Liver (tissue), 9 donors: Measurements from ENCODE around the gene MFAP2. TPM values are rescaled to one million over a fixed set of nuclear protein-coding genes. Genes with fewer than 3 reads are reported as not detected.
"Not testable (repeated sequence)": the region's sequence is repeated elsewhere in the genome, so short reads cannot be mapped to it uniquely, and the experiment has no call there.

Experiments
- DNase-seq: peaks from one replicate; pipeline ENCODE4 v3.0.0-alpha.2; 2017; ENCODE audit warnings: low spot score
- H3K27ac ChIP-seq, 2 donors: one replicate each; pipeline ENCODE4 v1.7.0; 2013; ENCODE audit warnings: inconsistent platforms in 2 of 2, low read length in 2 of 2, control low read depth in 1 of 2, low read depth in 1 of 2, mild to moderate bottlenecking in 1 of 2
- H3K27me3 ChIP-seq, 4 donors: one replicate each; pipeline versions ENCODE4 v1.6.1 to v1.7.0; 2013; ENCODE audit warnings: low read length in 3 of 4, inconsistent platforms in 1 of 4, mild to moderate bottlenecking in 1 of 4, moderate library complexity in 1 of 4; ENCODE audit not compliant: control insufficient read depth in 4 of 4, insufficient read depth in 4 of 4
- H3K36me3 ChIP-seq, 4 donors: one replicate each; pipeline versions ENCODE4 v1.6.1 to v1.7.0; 2013; ENCODE audit warnings: low read length in 3 of 4, mild to moderate bottlenecking in 3 of 4, low read depth in 1 of 4, moderate library complexity in 1 of 4; ENCODE audit not compliant: control insufficient read depth in 4 of 4, insufficient read depth in 3 of 4
- H3K4me1 ChIP-seq, 4 donors: one replicate each; pipeline versions ENCODE4 v1.6.1 to v1.7.0; 2013; ENCODE audit warnings: low read length in 3 of 4, mild to moderate bottlenecking in 3 of 4, moderate library complexity in 1 of 4; ENCODE audit not compliant: control insufficient read depth in 4 of 4, insufficient read depth in 4 of 4
- H3K4me3 ChIP-seq, 3 donors: one replicate each; pipeline versions ENCODE4 v1.6.1 to v1.7.0; 2013; ENCODE audit warnings: low read length in 3 of 3, control low read depth in 1 of 3, low read depth in 1 of 3, mild to moderate bottlenecking in 1 of 3
- H3K9ac ChIP-seq, 2 donors: one replicate each; pipeline ENCODE4 v1.7.0; 2013; ENCODE audit warnings: low read length in 2 of 2, mild to moderate bottlenecking in 2 of 2, moderate library complexity in 2 of 2, control low read depth in 1 of 2, low read depth in 1 of 2
- H3K9me3 ChIP-seq, 4 donors: one replicate each; pipeline versions ENCODE4 v1.6.1 to v1.7.0; 2013; ENCODE audit warnings: low read length in 3 of 4; ENCODE audit not compliant: control insufficient read depth in 4 of 4
- FOXA1 ChIP-seq: IDR thresholded peaks from 2 replicates; pipeline ENCODE4 v1.6.1; 2016; ENCODE audit warnings: antibody characterized with exemption
- GABPA ChIP-seq, 2 donors: IDR thresholded peaks in 1 of 2; conservative IDR thresholded peaks in 1 of 2; 2 replicates each; pipeline ENCODE4 v1.6.1; 2016; ENCODE audit warnings: antibody characterized with exemption in 2 of 2, mild to moderate bottlenecking in 1 of 2, moderate library complexity in 1 of 2
- HNF4A ChIP-seq, 2 donors: conservative IDR thresholded peaks; 2 replicates each; pipeline ENCODE4 v1.6.1; 2016; ENCODE audit warnings: antibody characterized with exemption in 2 of 2, mild to moderate bottlenecking in 2 of 2
- HNF4G ChIP-seq: IDR thresholded peaks from 2 replicates; pipeline ENCODE4 v1.6.1; 2016; ENCODE audit warnings: antibody characterized with exemption
- JUND ChIP-seq, 2 donors: IDR thresholded peaks; 2 replicates each; pipeline ENCODE4 v1.6.1; 2016; ENCODE audit warnings: antibody characterized with exemption in 2 of 2
- NR2F2 ChIP-seq: IDR thresholded peaks from 2 replicates; pipeline ENCODE4 v1.6.1; 2016; ENCODE audit warnings: antibody characterized with exemption
- RXRA ChIP-seq, 2 donors: IDR thresholded peaks; 2 replicates each; pipeline ENCODE4 v1.6.1; 2017 to 2018; ENCODE audit warnings: antibody characterized with exemption in 2 of 2, mild to moderate bottlenecking in 1 of 2
- TAF1 ChIP-seq: conservative IDR thresholded peaks from 2 replicates; pipeline ENCODE4 v1.6.1; 2016; ENCODE audit warnings: antibody characterized with exemption, mild to moderate bottlenecking
- WGBS: extraction: QIAGEN DNeasy Blood & Tissue Kit; methylation state at CpG from one replicate; pipeline ENCODE4 v1.1.7; 2013; 5-methylcytosine and 5-hydroxymethylcytosine counted together
- polyA plus RNA-seq, 2 donors: library from polyadenylated mRNA; stranded (reverse) in 1 of 2; unstranded in 1 of 2; fragments of 200-250 nt in 1 of 2; fragments of >200 nt in 1 of 2; fragmentation: Nextera tagmentation in 1 of 2; extraction: Ambion mirVana in 1 of 2; gene quantifications; one replicate each; pipeline versions ENCODE4 v1.2.1 to v1.2.3, GENCODE V29; 2013 to 2015
- total RNA-seq, 2 donors: library from RNA; depleted of rRNA; stranded (reverse); fragments of >200 nt; gene quantifications; one replicate each; pipeline ENCODE4 v1.2.3, GENCODE V29; 2014
- TF ChIP-seq, protein P1 (sequence below): fragments of 150-350 bp; IDR thresholded peaks from 2 replicates; pipeline ENCODE4 v1.5.1; 2017; ENCODE audit warnings: improper control_type of control experiment, low read depth, low read length; ENCODE audit not compliant: missing input control
- TF ChIP-seq, protein P2 (sequence below): IDR thresholded peaks from 2 replicates; pipeline ENCODE4 v1.6.1; 2016; ENCODE audit warnings: antibody characterized with exemption
- TF ChIP-seq, protein P3 (sequence below): IDR thresholded peaks from 2 replicates; pipeline ENCODE4 v1.6.1; 2016; ENCODE audit warnings: antibody characterized with exemption
- donor health status: healthy.
- donor health status: healthy.
- donor health status: healthy.
- donor health status: healthy.
- donor health status: healthy.

The MFAP2 gene
- total and polyA plus RNA-seq, 4 donors, result 0.25 to 1.4 (median 0.74) TPM

GRCh38 chr1:16945512-16945911, 34.9 kb downstream of the MFAP2 start:
- H3K9ac ChIP-seq, H3K4me3 ChIP-seq, H3K27ac ChIP-seq, H3K36me3 ChIP-seq, H3K9me3 ChIP-seq, DNase-seq, H3K27me3 ChIP-seq: not testable (repeated sequence)
- 94% methylated on average over 9 of the region's 9 CpGs for WGBS
- peaks cover 1 to 13% (median 8%) of the 10 kb centered on the region in 4 donors for H3K4me1 ChIP-seq

DNA sequence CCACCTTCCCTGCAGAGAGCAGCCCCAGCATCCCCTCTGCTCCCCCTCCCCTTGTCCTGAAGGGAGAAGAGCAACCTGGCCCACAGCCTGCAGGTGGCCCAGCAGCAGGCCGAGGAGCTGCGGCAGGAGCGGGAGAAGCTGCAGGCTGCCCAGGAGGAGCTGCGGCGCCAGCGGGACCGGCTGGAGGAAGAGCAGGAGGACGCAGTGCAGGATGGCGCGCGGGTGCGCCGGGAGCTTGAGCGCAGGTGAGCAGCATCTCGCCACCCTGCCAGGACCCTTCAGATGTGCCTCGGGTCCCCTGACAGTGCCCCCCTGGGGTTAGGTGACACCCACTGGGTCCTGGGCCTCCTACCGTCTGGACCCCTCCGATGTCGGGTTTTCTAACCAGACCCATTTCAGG, 36.4 kb downstream of the MFAP2 start:
- H3K4me1 ChIP-seq, result peaks cover under 1 to 7% (median 3%) of the 10 kb centered on the region in 4 donors
- no peak overlapping the region for H3K9ac ChIP-seq
- H3K36me3 ChIP-seq, result no peaks in the 10 kb centered on the region
- no peaks in the 10 kb centered on the region for H3K27me3 ChIP-seq
- H3K9me3 ChIP-seq, result no peaks in the 10 kb centered on the region
- no peak for DNase-seq
- WGBS, result 96% methylated on average over 19 of the region's 19 CpGs
- TF ChIP-seq RXRA (IDR thresholded peaks at IDR 0.05) (no peak), NR2F2 (no peak), HNF4G (no peak), JUND (IDR thresholded peaks at IDR 0.05) (no peak), HNF4A (conservative IDR thresholded peaks at IDR 0.05) (no peak), GABPA (IDR thresholded peaks at IDR 0.05 in 1 of 2, conservative IDR thresholded peaks at IDR 0.05 in 1 of 2) (no peak), FOXA1 (no peak), TAF1 (no peak)
- TF ChIP-seq, protein P1, sequence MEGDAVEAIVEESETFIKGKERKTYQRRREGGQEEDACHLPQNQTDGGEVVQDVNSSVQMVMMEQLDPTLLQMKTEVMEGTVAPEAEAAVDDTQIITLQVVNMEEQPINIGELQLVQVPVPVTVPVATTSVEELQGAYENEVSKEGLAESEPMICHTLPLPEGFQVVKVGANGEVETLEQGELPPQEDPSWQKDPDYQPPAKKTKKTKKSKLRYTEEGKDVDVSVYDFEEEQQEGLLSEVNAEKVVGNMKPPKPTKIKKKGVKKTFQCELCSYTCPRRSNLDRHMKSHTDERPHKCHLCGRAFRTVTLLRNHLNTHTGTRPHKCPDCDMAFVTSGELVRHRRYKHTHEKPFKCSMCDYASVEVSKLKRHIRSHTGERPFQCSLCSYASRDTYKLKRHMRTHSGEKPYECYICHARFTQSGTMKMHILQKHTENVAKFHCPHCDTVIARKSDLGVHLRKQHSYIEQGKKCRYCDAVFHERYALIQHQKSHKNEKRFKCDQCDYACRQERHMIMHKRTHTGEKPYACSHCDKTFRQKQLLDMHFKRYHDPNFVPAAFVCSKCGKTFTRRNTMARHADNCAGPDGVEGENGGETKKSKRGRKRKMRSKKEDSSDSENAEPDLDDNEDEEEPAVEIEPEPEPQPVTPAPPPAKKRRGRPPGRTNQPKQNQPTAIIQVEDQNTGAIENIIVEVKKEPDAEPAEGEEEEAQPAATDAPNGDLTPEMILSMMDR, result no peak
- TF ChIP-seq, protein P2, sequence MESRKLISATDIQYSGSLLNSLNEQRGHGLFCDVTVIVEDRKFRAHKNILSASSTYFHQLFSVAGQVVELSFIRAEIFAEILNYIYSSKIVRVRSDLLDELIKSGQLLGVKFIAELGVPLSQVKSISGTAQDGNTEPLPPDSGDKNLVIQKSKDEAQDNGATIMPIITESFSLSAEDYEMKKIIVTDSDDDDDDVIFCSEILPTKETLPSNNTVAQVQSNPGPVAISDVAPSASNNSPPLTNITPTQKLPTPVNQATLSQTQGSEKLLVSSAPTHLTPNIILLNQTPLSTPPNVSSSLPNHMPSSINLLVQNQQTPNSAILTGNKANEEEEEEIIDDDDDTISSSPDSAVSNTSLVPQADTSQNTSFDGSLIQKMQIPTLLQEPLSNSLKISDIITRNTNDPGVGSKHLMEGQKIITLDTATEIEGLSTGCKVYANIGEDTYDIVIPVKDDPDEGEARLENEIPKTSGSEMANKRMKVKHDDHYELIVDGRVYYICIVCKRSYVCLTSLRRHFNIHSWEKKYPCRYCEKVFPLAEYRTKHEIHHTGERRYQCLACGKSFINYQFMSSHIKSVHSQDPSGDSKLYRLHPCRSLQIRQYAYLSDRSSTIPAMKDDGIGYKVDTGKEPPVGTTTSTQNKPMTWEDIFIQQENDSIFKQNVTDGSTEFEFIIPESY, result no peak
- TF ChIP-seq, protein P3, sequence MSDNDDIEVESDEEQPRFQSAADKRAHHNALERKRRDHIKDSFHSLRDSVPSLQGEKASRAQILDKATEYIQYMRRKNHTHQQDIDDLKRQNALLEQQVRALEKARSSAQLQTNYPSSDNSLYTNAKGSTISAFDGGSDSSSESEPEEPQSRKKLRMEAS, result no peak
- no peak overlapping the region for H3K4me3 ChIP-seq
- no peak overlapping the region for H3K27ac ChIP-seq

DNA sequence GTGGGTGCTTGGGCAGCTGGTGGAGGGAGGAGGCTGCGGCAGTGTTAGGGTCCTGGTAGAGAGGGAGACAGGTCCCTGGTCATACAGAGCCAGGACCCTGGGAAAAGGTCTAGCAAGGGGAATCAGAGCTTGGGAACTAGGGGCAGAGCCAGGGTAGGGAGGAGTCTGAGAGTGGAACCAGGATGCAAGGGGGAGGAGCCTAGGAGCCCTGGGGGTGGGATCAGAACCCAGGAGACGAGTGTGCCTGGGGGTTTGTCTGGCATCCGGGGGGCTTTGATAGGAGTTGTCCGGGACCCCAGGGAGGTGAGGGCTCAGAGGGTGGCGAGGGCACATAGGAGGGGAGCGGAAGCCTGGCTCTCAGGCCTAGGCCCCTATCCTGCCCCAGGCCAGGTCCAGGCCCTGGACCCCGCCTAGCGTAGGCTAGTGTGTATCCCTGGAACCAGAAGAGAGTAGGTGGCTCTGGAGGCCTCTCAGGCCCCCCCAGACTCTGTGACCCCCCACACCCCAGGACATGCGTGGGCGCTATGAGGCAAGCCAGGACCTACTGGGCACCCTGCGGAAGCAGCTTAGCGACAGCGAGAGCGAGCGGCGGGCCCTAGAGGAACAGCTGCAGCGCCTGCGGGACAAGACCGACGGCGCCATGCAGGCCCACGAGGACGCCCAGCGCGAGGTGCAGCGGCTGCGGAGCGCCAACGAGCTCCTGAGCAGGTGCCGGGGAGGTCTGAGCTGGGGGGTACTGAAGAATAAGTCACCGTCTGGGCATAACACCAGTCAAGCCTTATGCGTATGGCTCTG, 40.8 kb downstream of the MFAP2 start:
- H3K4me3 ChIP-seq, H3K36me3 ChIP-seq, H3K9me3 ChIP-seq, H3K27me3 ChIP-seq, H3K4me1 ChIP-seq, DNase-seq, H3K9ac ChIP-seq, H3K27ac ChIP-seq: not testable (repeated sequence)
- 96% methylated on average over 32 of the region's 32 CpGs for WGBS
